GM12878 (cell line): ENCODE data around the gene VRTN. TPM values are rescaled to one million over a fixed set of nuclear protein-coding genes. Genes with fewer than 3 reads are reported as not detected.

Experiments
- ATAC-seq: fragments of 200-7000 bp; cut with Tn5 transposase; 3 replicates; pipeline ENCODE4 v1.9.1; 2020; ENCODE audit warnings: mild to moderate bottlenecking, moderate library complexity
- BruUV-seq: library from RNA; stranded (reverse); fragments of 400-500 nt; replicated peaks from 2 replicates; lab custom pipeline; 2021; lab: Mats Ljungman, UMichigan
- CTCF ChIA-PET: fragments of 300-600 bp; sonication (Branson Sonifier 250); formaldehyde crosslinking; extraction: SDS; loops from one replicate; lab custom pipeline; 2021; ENCODE audit warnings: inconsistent platforms; lab: Yijun Ruan, JAX
- POLR2A ChIA-PET: fragments of 350-600 bp; formaldehyde crosslinking; extraction: SDS; loops from one replicate; lab custom pipeline; 2021; ENCODE audit warnings: inconsistent platforms; lab: Charles Lee
- RAD21 ChIA-PET: fragments of 300-600 bp; sonication (Branson Sonifier 250); formaldehyde crosslinking; loops from one replicate; lab custom pipeline; 2023; ENCODE audit warnings: antibody characterized with exemption; ENCODE audit not compliant: unreplicated experiment; lab: Charles Lee
- SMC1A ChIA-PET: fragments of 300-600 bp; sonication (Branson Sonifier 250); formaldehyde crosslinking; loops from one replicate; lab custom pipeline; 2023; ENCODE audit not compliant: unreplicated experiment, uncharacterized antibody; lab: Charles Lee
- DNase-seq: peaks from one replicate; pipeline ENCODE4 v3.0.0-alpha.2; 2011; ENCODE audit warnings: low read depth, low spot score
- FAIRE-seq: peaks from 3 replicates; lab custom pipeline; 2011; peaks lifted over from hg19 to GRCh38; lab: Jason Lieb, UNC
- H2AFZ ChIP-seq: 2 replicates; pipeline ENCODE4 v1.6.0; 2011; ENCODE audit warnings: low read depth, low read length, control low read depth; ENCODE audit not compliant: control insufficient read depth
- H3K27ac ChIP-seq: 2 replicates; pipeline ENCODE4 v1.5.1; 2011; ENCODE audit warnings: control low read depth; ENCODE audit not compliant: control insufficient read depth, insufficient read depth
- H3K27me3 ChIP-seq, 2 experiments: replicated peaks in 1 of 2; 2 replicates each; pipeline versions ENCODE4 v1.6.0 to v1.6.1; 2011; ENCODE audit warnings: low read length in 1 of 2; ENCODE audit not compliant: control insufficient read depth in 2 of 2, insufficient read depth in 2 of 2
- H3K36me3 ChIP-seq, 2 experiments: 2 replicates each; pipeline ENCODE4 v1.5.1; 2011; ENCODE audit warnings: low read length in 1 of 2; ENCODE audit not compliant: control insufficient read depth in 2 of 2, insufficient read depth in 2 of 2
- H3K4me1 ChIP-seq: 2 replicates; pipeline ENCODE4 v1.6.1; 2011; ENCODE audit warnings: mild to moderate bottlenecking, low read length, moderate library complexity, mixed read lengths; ENCODE audit not compliant: control insufficient read depth, insufficient read depth
- H3K4me2 ChIP-seq: 2 replicates; pipeline ENCODE4 v1.6.0; 2011; ENCODE audit warnings: control low read depth; ENCODE audit not compliant: control insufficient read depth, insufficient read depth
- H3K4me3 ChIP-seq: fragments of 200-600 bp; sonication (generic); 2 replicates; pipeline ENCODE4 v1.5.1; 2016
- H3K79me2 ChIP-seq: 2 replicates; pipeline ENCODE4 v1.6.0; 2011; ENCODE audit warnings: low read length; ENCODE audit not compliant: control insufficient read depth, insufficient read depth
- H3K9ac ChIP-seq: 2 replicates; pipeline ENCODE4 v1.8.0; 2011; ENCODE audit warnings: low read length, control low read depth, mixed read lengths; ENCODE audit not compliant: control insufficient read depth, insufficient read depth
- H3K9me3 ChIP-seq: replicated peaks from 3 replicates; pipeline ENCODE4 v1.5.1; 2011; ENCODE audit warnings: mild to moderate bottlenecking, low read length; ENCODE audit not compliant: control insufficient read depth, insufficient read depth
- H4K20me1 ChIP-seq: 2 replicates; pipeline ENCODE4 v1.6.0; 2011; ENCODE audit not compliant: control insufficient read depth, insufficient read depth
- HCFC1 ChIP-seq: fragments of 150-350 bp; IDR thresholded peaks from 2 replicates; pipeline ENCODE4 v1.6.1; 2014; ENCODE audit warnings: low read length
- NBN ChIP-seq: fragments of 450-650 bp; IDR thresholded peaks from 2 replicates; pipeline ENCODE4 v1.6.1; 2016
- SUZ12 ChIP-seq: fragments of 200-600 bp; sonication (generic); IDR thresholded peaks from one replicate; pipeline ENCODE4 v1.6.1; 2018; ENCODE audit warnings: antibody characterized with exemption, mild to moderate bottlenecking; ENCODE audit not compliant: unreplicated experiment
- TAF1 ChIP-seq: IDR thresholded peaks from 2 replicates; pipeline ENCODE4 v1.6.1; 2011; ENCODE audit warnings: mild to moderate bottlenecking, low read depth, low read length, borderline replicate concordance
- YY1 ChIP-seq: IDR thresholded peaks from 2 replicates; pipeline ENCODE4 v1.6.1; 2011; ENCODE audit warnings: low read depth, mild to moderate bottlenecking, low read length
- WGBS: methylation state at CpG from one replicate; pipeline ENCODE4 v1.1.6; 2016; ENCODE audit warnings: low lambda C conversion rate; ENCODE audit not compliant: insufficient replicate concordance, insufficient coverage; ENCODE audit errors: missing lambda C conversion rate; 5-methylcytosine and 5-hydroxymethylcytosine counted together
- in situ Hi-C: fragments of 300-500 bp; cut with MboI; formaldehyde crosslinking; loops from 9 replicates; pipeline ENCODE4 v1.14.3; 2018; ENCODE audit warnings: mixed read lengths
- intact Hi-C: fragments of 100-400 bp; cut with micrococcal nuclease; formaldehyde crosslinking; loops from one replicate; pipeline ENCODE4 v1.14.2; 2022; ENCODE audit not compliant: unreplicated experiment
- polyA plus RNA-seq, 11 experiments: library from polyadenylated mRNA; depleted of rRNA in 4 of 11; unstranded in 6 of 11; stranded (reverse) in 5 of 11; fragments of >200 nt; fragmentation: Nextera tagmentation in 4 of 11; fragmentation: Illumina TruSeq in 1 of 11; extraction: Ambion mirVana in 4 of 11; extraction: Trizol in 1 of 11; gene quantifications; 1 replicate in 1 of 11; 2 replicates in 10 of 11; pipeline versions ENCODE4 v1.2.1 to v1.2.3, GENCODE V29; 2011 to 2016; ENCODE audit warnings: inconsistent platforms in 2 of 11, missing spikeins in 2 of 11, low read depth in 1 of 11
- total RNA-seq, 4 experiments: library from RNA; depleted of rRNA in 3 of 4; stranded (reverse); fragments of >200 nt in 3 of 4; fragmentation: Illumina TruSeq in 1 of 4; extraction: Trizol in 1 of 4; gene quantifications; 2 replicates each; pipeline versions ENCODE4 v1.2.1 to v1.2.3, GENCODE V29; 2013 to 2021
- TF ChIP-seq, protein P1 (sequence below): IDR thresholded peaks from 2 replicates; pipeline ENCODE4 v1.6.1; 2012; ENCODE audit warnings: mild to moderate bottlenecking, low read depth, low read length
- TF ChIP-seq, protein P2 (sequence below): IDR thresholded peaks from 2 replicates; pipeline ENCODE4 v1.6.1; 2012; ENCODE audit warnings: improper control_type of control experiment, low read depth, low read length; ENCODE audit not compliant: insufficient replicate concordance
- TF ChIP-seq, protein P3 (sequence below): IDR thresholded peaks from 2 replicates; pipeline ENCODE4 v1.6.1; 2011; ENCODE audit warnings: low read depth, low read length, improper control_type of control experiment, borderline replicate concordance
- TF ChIP-seq, protein P4 (sequence below): fragments of 450-650 bp; IDR thresholded peaks from 2 replicates; pipeline ENCODE4 v1.6.1; 2016; ENCODE audit warnings: mild to moderate bottlenecking, moderate library complexity, borderline replicate concordance

VRTN gene
- total and polyA plus RNA-seq, 10 of the 15 experiments (the other 5 are each of a cell fraction or from before 2014, with no cell fraction given), result 0.31 TPM; not detected in 9

DNA sequence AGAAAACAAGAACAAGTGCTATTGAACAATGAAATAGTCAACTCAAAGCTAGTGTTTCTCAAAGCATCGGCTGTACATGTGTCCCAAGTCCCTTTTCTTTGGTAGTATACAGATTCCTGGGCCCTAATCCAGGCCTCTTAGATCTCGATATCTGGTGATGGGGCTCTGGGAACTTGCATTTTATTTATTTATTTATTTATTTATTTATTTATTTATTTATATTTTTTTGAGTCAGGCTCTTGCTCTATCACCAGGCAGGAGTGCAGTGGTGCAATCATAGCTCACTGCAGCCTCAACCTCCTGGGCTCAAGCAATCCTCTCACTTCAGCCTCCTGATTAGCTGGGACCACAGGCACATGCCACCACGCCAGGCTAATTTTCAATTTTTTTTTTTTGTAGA lies 60.6 kb downstream of the VRTN start:
- Histone ChIP-seq H2AFZ (no peak overlapping the region), H3K79me2 (no peaks in the 10 kb centered on the region), H3K4me3 (no peak overlapping the region), H3K4me2 (no peak overlapping the region), H3K9me3 (no peaks in the 10 kb centered on the region), H3K4me1 (no peaks in the 10 kb centered on the region), H3K27ac (no peak overlapping the region), H3K9ac (no peak overlapping the region), H4K20me1 (no peaks in the 10 kb centered on the region), H3K27me3 (no peaks in the 10 kb centered on the region; a peak in 2 of 4 replicates), H3K36me3 (no peaks in the 10 kb centered on the region)
- ChIA-PET RAD21 (no interaction called here), SMC1A (no interaction called here), CTCF (interaction anchor here (0.5 to 1.0 kb wide), 2 partner anchors 42 to 895 kb away, joined by 3 read pairs; no protein-coding TSS in a partner anchor), POLR2A (no interaction called here)
- FAIRE-seq (no peak), DNase-seq (no peak), ATAC-seq (no peak)
- in situ Hi-C loops (no loop called here), intact Hi-C loops (no loop called here)
- BruUV-seq, result no TSS peak
- WGBS, result 21% methylated on average over 3 of the region's 3 CpGs
- TF ChIP-seq NBN, result no peak
- no peak for TF ChIP-seq SUZ12
- TF ChIP-seq, protein P1, sequence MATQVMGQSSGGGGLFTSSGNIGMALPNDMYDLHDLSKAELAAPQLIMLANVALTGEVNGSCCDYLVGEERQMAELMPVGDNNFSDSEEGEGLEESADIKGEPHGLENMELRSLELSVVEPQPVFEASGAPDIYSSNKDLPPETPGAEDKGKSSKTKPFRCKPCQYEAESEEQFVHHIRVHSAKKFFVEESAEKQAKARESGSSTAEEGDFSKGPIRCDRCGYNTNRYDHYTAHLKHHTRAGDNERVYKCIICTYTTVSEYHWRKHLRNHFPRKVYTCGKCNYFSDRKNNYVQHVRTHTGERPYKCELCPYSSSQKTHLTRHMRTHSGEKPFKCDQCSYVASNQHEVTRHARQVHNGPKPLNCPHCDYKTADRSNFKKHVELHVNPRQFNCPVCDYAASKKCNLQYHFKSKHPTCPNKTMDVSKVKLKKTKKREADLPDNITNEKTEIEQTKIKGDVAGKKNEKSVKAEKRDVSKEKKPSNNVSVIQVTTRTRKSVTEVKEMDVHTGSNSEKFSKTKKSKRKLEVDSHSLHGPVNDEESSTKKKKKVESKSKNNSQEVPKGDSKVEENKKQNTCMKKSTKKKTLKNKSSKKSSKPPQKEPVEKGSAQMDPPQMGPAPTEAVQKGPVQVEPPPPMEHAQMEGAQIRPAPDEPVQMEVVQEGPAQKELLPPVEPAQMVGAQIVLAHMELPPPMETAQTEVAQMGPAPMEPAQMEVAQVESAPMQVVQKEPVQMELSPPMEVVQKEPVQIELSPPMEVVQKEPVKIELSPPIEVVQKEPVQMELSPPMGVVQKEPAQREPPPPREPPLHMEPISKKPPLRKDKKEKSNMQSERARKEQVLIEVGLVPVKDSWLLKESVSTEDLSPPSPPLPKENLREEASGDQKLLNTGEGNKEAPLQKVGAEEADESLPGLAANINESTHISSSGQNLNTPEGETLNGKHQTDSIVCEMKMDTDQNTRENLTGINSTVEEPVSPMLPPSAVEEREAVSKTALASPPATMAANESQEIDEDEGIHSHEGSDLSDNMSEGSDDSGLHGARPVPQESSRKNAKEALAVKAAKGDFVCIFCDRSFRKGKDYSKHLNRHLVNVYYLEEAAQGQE, result no peak
- TF ChIP-seq, protein P2, sequence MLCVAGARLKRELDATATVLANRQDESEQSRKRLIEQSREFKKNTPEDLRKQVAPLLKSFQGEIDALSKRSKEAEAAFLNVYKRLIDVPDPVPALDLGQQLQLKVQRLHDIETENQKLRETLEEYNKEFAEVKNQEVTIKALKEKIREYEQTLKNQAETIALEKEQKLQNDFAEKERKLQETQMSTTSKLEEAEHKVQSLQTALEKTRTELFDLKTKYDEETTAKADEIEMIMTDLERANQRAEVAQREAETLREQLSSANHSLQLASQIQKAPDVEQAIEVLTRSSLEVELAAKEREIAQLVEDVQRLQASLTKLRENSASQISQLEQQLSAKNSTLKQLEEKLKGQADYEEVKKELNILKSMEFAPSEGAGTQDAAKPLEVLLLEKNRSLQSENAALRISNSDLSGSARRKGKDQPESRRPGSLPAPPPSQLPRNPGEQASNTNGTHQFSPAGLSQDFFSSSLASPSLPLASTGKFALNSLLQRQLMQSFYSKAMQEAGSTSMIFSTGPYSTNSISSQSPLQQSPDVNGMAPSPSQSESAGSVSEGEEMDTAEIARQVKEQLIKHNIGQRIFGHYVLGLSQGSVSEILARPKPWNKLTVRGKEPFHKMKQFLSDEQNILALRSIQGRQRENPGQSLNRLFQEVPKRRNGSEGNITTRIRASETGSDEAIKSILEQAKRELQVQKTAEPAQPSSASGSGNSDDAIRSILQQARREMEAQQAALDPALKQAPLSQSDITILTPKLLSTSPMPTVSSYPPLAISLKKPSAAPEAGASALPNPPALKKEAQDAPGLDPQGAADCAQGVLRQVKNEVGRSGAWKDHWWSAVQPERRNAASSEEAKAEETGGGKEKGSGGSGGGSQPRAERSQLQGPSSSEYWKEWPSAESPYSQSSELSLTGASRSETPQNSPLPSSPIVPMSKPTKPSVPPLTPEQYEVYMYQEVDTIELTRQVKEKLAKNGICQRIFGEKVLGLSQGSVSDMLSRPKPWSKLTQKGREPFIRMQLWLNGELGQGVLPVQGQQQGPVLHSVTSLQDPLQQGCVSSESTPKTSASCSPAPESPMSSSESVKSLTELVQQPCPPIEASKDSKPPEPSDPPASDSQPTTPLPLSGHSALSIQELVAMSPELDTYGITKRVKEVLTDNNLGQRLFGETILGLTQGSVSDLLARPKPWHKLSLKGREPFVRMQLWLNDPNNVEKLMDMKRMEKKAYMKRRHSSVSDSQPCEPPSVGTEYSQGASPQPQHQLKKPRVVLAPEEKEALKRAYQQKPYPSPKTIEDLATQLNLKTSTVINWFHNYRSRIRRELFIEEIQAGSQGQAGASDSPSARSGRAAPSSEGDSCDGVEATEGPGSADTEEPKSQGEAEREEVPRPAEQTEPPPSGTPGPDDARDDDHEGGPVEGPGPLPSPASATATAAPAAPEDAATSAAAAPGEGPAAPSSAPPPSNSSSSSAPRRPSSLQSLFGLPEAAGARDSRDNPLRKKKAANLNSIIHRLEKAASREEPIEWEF, result no peak
- TF ChIP-seq TAF1, result no peak
- TF ChIP-seq, protein P3, sequence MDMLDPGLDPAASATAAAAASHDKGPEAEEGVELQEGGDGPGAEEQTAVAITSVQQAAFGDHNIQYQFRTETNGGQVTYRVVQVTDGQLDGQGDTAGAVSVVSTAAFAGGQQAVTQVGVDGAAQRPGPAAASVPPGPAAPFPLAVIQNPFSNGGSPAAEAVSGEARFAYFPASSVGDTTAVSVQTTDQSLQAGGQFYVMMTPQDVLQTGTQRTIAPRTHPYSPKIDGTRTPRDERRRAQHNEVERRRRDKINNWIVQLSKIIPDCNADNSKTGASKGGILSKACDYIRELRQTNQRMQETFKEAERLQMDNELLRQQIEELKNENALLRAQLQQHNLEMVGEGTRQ, result no peak
- TF ChIP-seq HCFC1, result no peak
- TF ChIP-seq, protein P4, sequence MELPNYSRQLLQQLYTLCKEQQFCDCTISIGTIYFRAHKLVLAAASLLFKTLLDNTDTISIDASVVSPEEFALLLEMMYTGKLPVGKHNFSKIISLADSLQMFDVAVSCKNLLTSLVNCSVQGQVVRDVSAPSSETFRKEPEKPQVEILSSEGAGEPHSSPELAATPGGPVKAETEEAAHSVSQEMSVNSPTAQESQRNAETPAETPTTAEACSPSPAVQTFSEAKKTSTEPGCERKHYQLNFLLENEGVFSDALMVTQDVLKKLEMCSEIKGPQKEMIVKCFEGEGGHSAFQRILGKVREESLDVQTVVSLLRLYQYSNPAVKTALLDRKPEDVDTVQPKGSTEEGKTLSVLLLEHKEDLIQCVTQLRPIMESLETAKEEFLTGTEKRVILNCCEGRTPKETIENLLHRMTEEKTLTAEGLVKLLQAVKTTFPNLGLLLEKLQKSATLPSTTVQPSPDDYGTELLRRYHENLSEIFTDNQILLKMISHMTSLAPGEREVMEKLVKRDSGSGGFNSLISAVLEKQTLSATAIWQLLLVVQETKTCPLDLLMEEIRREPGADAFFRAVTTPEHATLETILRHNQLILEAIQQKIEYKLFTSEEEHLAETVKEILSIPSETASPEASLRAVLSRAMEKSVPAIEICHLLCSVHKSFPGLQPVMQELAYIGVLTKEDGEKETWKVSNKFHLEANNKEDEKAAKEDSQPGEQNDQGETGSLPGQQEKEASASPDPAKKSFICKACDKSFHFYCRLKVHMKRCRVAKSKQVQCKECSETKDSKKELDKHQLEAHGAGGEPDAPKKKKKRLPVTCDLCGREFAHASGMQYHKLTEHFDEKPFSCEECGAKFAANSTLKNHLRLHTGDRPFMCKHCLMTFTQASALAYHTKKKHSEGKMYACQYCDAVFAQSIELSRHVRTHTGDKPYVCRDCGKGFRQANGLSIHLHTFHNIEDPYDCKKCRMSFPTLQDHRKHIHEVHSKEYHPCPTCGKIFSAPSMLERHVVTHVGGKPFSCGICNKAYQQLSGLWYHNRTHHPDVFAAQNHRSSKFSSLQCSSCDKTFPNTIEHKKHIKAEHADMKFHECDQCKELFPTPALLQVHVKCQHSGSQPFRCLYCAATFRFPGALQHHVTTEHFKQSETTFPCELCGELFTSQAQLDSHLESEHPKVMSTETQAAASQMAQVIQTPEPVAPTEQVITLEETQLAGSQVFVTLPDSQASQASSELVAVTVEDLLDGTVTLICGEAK, result no peak
- TF ChIP-seq YY1, result no peak
